AG09309 (cell line): ENCODE results near the gene AIFM3.

ENCODE experiments used
- DNase-seq: peaks from one replicate; pipeline ENCODE4 v3.0.0-alpha.2; 2010; ENCODE audit warnings: low read depth
- H3K4me3 ChIP-seq: 2 replicates; pipeline ENCODE4 v1.5.1; 2011; ENCODE audit warnings: mild to moderate bottlenecking, low read depth, low read length, moderate library complexity; ENCODE audit not compliant: control insufficient read depth
- TF ChIP-seq, protein P1 (sequence below): IDR thresholded peaks from 2 replicates; pipeline ENCODE4 v1.5.1; 2011; ENCODE audit warnings: mild to moderate bottlenecking, low read depth, low read length, inconsistent platforms; ENCODE audit not compliant: insufficient read depth, control insufficient read depth; ENCODE audit errors: missing control alignments

AIFM3 gene

GRCh38 chr22:20981787-20982562 lies 14.9 kb downstream of the AIFM3 start, which contains the start of gene LZTR1:
TSS of gene LZTR1 (plus strand) at chr22:20982297. CDS start at chr22:20982372, 75 bp downstream.
- peak within 1 kb of the TSS; percentile 92 for H3K4me3 ChIP-seq
- TF ChIP-seq, protein P1, sequence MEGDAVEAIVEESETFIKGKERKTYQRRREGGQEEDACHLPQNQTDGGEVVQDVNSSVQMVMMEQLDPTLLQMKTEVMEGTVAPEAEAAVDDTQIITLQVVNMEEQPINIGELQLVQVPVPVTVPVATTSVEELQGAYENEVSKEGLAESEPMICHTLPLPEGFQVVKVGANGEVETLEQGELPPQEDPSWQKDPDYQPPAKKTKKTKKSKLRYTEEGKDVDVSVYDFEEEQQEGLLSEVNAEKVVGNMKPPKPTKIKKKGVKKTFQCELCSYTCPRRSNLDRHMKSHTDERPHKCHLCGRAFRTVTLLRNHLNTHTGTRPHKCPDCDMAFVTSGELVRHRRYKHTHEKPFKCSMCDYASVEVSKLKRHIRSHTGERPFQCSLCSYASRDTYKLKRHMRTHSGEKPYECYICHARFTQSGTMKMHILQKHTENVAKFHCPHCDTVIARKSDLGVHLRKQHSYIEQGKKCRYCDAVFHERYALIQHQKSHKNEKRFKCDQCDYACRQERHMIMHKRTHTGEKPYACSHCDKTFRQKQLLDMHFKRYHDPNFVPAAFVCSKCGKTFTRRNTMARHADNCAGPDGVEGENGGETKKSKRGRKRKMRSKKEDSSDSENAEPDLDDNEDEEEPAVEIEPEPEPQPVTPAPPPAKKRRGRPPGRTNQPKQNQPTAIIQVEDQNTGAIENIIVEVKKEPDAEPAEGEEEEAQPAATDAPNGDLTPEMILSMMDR: peak; percentile 66
- DNase-seq: peak; percentile 46

- no peak for DNase-seq
- peak overlapping the region; percentile 92 for H3K4me3 ChIP-seq
- TF ChIP-seq, protein P1: no peak
Measured at GRCh38 chr22:20982563-20982882, 15.5 kb downstream of the AIFM3 start.

GRCh38 chr22:20983081-20983771 lies 16.2 kb downstream of the AIFM3 start:
- peak overlapping the region; percentile 92 for H3K4me3 ChIP-seq
- TF ChIP-seq, protein P1: no peak
- no peak for DNase-seq

DNA sequence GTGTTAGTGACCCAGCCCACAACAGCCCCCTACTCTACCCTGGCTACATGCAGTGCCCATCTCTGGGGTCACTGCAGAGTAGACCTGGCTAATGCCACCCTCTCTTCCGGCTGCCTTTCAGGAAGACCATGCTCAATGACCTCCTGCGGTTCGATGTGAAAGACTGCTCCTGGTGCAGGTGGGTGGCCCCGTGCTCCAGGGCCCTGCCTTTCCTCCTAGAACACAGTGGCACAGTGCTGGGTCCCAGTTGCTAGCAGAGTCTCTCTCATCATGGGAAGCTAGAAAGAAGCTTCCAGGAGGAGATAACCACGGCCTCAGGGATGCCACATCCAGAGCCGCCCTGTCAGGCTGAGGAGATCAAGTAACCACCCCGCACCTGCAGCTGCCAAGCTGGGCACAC lies 18.7 kb downstream of the AIFM3 start:
- no peak for DNase-seq
- TF ChIP-seq, protein P1: no peak
- no peak overlapping the region for H3K4me3 ChIP-seq

- no peak for DNase-seq
- H3K4me3 ChIP-seq: no peak overlapping the region
- TF ChIP-seq, protein P1: no peak
Measured at GRCh38 chr22:20986365-20986764, 19.3 kb downstream of the AIFM3 start.

- DNase-seq: no peak
- TF ChIP-seq, protein P1: no peak
Measured at GRCh38 chr22:20987375-20987774, 20.3 kb downstream of the AIFM3 start.

More at GRCh38 chr22:20987375-20987774, 20.3 kb downstream of the AIFM3 start:
- no peak overlapping the region for H3K4me3 ChIP-seq
